ENCODE measurements around the gene EXTL1. TPM values are rescaled to one million over a fixed set of nuclear protein-coding genes. Genes with fewer than 3 reads are reported as not detected.

The EXTL1 gene
- total and polyA plus RNA-seq, 2 of the 4 experiments (the other 2 are of a cell fraction): 0.90 to 5.2 TPM

DNA sequence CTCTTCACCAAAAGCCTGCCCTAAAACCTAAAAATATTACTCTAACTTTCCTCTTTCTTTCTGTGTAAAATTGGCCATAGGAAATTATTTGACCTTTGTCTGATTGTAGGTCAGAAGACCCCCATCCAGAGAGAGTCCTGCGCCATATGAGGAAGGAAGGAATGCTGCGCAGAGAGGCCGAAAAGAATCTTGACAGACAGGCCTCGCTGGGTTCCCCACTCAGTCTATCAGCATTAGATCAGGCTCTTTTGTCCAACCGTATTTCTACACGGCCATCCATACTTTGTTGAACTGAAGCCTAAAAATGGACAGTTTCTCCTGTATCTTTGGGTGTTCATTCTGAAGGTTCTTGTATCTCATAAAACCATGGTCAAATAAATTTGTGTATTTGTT, 28.7 kb downstream of the EXTL1 start:
- ATAC-seq (ENCODE audit: low read depth) (no peak), DNase-seq (no peak)
- no peak overlapping the region for H3K4me3 ChIP-seq (ENCODE audit: insufficient read depth, low read depth, low read length)
- no peak overlapping the region for H2AFZ ChIP-seq (replicated peaks; ENCODE audit: low read length, poor library complexity)
- no peak overlapping the region for H2BK20ac ChIP-seq (ENCODE audit: low read depth, low read length)
- no peak overlapping the region for H2AK5ac ChIP-seq (ENCODE audit: low read depth, low read length)
- dilution Hi-C loops (cut with HindIII; ENCODE audit: low sequenced_read_pairs, unreplicated experiment) (no loop called here), in situ Hi-C loops (cut with MboI; ENCODE audit: low sequenced_read_pairs) (no loop called here), intact Hi-C loops (cut with micrococcal nuclease) (no loop called here)
- H3K14ac ChIP-seq (replicated peaks; ENCODE audit: low read depth, low read length): no peak overlapping the region
- H2BK15ac ChIP-seq (ENCODE audit: low read depth, low read length): no peak overlapping the region
- H2BK120ac ChIP-seq (ENCODE audit: low read depth, low read length): no peak overlapping the region
- no peak overlapping the region for H4K91ac ChIP-seq (ENCODE audit: insufficient read depth, low read depth, low read length)
- ChIA-PET POLR2A (ENCODE audit: unreplicated experiment) (no interaction called here), CTCF (no interaction called here)
- H3K36me3 ChIP-seq (ENCODE audit: control insufficient read depth, insufficient read depth, low read length): no peaks in the 10 kb centered on the region
- H4K5ac ChIP-seq (ENCODE audit: low read depth, low read length): no peak overlapping the region
- no peaks in the 10 kb centered on the region for H4K20me1 ChIP-seq (ENCODE audit: insufficient read depth, low read length)
- H3K23ac ChIP-seq (ENCODE audit: low read depth, low read length): no peak overlapping the region
- H3K4me1 ChIP-seq (ENCODE audit: control insufficient read depth, insufficient read depth, low read length): no peaks in the 10 kb centered on the region
- H3K18ac ChIP-seq (ENCODE audit: low read depth, low read length): no peak overlapping the region
- H3K27ac ChIP-seq (ENCODE audit: insufficient read depth, low read length): no peak overlapping the region
- no peak overlapping the region for H3K4me2 ChIP-seq (ENCODE audit: low read depth, low read length)
- H2AK9ac ChIP-seq (replicated peaks; ENCODE audit: low read depth, low read length, poor library complexity): no peak overlapping the region
- BruUV-seq (replicated peaks): no TSS peak
- no peak overlapping the region for H3K4ac ChIP-seq (ENCODE audit: low read depth, low read length)
- H3K27me3 ChIP-seq (ENCODE audit: control insufficient read depth, insufficient read depth, low read length): peaks cover 83% of the 10 kb centered on the region
- WGBS, 2 experiments (ENCODE audit: extremely low coverage in 2 of 2, insufficient read length in 1 of 2): no CpG with 5 or more reads among the region's 6 CpGs
- H4K8ac ChIP-seq (ENCODE audit: low read depth in 2 of 2, low read length in 2 of 2): no peak overlapping the region
- H3K79me1 ChIP-seq (ENCODE audit: low read depth in 1 of 2, low read length in 2 of 2): no peaks in the 10 kb centered on the region
- H3K9me1 ChIP-seq (ENCODE audit: insufficient read depth, low read length): no peaks in the 10 kb centered on the region
- TF ChIP-seq RCOR1 (IDR thresholded peaks at IDR 0.05; ENCODE audit: insufficient replicate concordance, low read length): no peak
- no peak overlapping the region for H3K9ac ChIP-seq (ENCODE audit: low read depth, low read length)
- no peaks in the 10 kb centered on the region; the same call in 1 of the 2 replicates for H3K9me3 ChIP-seq (ENCODE audit: control insufficient read depth, insufficient read depth, low read length)
- H2BK5ac ChIP-seq (ENCODE audit: low read depth, low read length, poor library complexity, severe bottlenecking): no peak overlapping the region
- H3K56ac ChIP-seq (ENCODE audit: extremely low read depth, insufficient read depth, low read length): no peak overlapping the region

Data from IMR-90 (cell line).